ENCODE measurements around the gene SORCS2. TPM values are rescaled to one million over a fixed set of nuclear protein-coding genes. Genes with fewer than 3 reads are reported as not detected.

SORCS2 gene
- total RNA-seq, 2 donors from 2014 or later = 0.54 to 0.74 TPM

DNA sequence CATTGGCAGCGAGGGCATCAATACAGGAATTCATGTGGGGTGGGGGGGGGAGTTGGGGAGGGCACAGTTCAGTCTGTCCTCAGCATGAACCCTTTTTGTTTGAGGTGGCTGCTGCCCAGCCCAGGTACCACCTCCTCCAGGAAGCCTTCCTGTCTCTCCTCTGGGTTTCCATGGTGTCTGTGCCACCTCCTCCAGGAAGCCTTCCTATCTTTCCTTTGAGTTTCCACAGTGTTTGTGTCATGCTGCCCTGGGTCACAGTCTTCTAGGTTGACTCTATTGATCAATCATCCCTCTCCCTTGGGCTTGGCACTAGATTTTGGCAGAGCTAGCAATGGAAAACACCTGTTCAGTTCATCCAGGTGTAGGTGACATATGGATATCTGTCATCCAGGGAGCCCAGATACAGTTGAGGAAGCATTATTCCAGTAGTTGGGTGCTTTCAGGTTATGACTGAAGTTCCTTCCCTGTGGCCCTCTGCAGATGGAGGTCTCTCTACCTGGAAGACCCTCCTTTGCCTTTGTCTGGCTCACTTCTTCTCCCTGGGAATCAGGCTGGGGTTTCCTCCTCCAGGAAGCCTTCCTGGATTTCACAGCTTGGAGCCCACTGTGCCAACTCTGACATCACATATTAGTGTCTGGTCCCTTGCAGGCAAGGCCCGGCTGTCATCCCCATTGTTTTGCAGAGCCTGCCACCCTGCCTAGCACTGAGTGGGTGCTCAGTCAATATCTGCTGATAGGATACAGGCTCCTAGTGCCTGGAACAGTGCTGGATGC lies 96.6 kb downstream of the SORCS2 start:
- Histone ChIP-seq H3K4me3 (no peak overlapping the region), H3K9me3 (no peaks in the 10 kb centered on the region), H3K4me1 (no peaks in the 10 kb centered on the region), H3K27ac (no peak overlapping the region), H3K27me3 (no peaks in the 10 kb centered on the region), H3K9ac (ENCODE audit: low read depth in 2 of 2, low read length in 2 of 2) (no peak overlapping the region), H3K36me3 (no peaks in the 10 kb centered on the region)
- intact Hi-C loops (cut with DNase I) = no loop called here
- no peak for TF ChIP-seq CTCF (IDR thresholded peaks at IDR 0.05)
- no peak for DNase-seq

- intact Hi-C loops (cut with DNase I) = no loop called here
Observed at GRCh38 chr4:7289589-7289988, 97.3 kb downstream of the SORCS2 start.

GRCh38 chr4:7291372-7292114 lies 99.2 kb downstream of the SORCS2 start:
- TF ChIP-seq CTCF (IDR thresholded peaks at IDR 0.05) = no peak
- intact Hi-C loops (cut with DNase I) = no loop called here
- Histone ChIP-seq H3K4me1 (no peaks in the 10 kb centered on the region), H3K27ac (no peak overlapping the region), H3K4me3 (no peak overlapping the region), H3K36me3 (no peaks in the 10 kb centered on the region), H3K9ac (ENCODE audit: low read depth in 2 of 2, low read length in 2 of 2) (no peak overlapping the region), H3K27me3 (no peaks in the 10 kb centered on the region), H3K9me3 (no peaks in the 10 kb centered on the region)
- no peak for DNase-seq

More at GRCh38 chr4:7289589-7289988, 97.3 kb downstream of the SORCS2 start:
- no peaks in the 10 kb centered on the region for H3K9me3 ChIP-seq
- no peak overlapping the region for H3K4me3 ChIP-seq
- no peaks in the 10 kb centered on the region for H3K4me1 ChIP-seq
- no peak for TF ChIP-seq CTCF (IDR thresholded peaks at IDR 0.05)
- no peak overlapping the region for H3K9ac ChIP-seq (ENCODE audit: low read depth in 2 of 2, low read length in 2 of 2)
- H3K27me3 ChIP-seq = no peaks in the 10 kb centered on the region
- no peak for DNase-seq
- H3K36me3 ChIP-seq = no peaks in the 10 kb centered on the region
- H3K27ac ChIP-seq = no peak overlapping the region

DNA sequence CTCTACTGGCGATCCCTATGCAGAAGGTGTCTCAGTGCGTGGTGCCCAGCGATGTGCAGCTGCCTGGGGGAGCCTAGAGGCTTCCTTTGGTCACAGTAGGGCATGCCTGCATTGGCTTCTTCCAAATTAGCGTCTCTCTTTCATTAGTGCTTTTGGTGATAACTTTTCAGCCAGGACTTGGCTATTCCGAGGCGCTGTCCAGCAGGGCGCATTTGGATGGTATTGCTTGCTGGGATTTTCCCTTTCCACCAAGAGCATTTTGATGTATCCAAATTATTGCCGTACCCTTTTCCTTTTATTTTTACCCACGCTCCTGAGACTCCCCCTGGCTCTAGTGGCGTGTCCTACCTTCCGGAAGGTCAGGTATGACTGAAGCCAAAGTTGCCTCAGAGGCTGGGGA lies 101.4 kb downstream of the SORCS2 start:
- DNase-seq = no peak
- no peak overlapping the region for H3K4me3 ChIP-seq
- no peak overlapping the region for H3K9ac ChIP-seq (ENCODE audit: low read depth in 2 of 2, low read length in 2 of 2)
- intact Hi-C loops (cut with DNase I) = loop anchor here (2.0 kb wide), 1 partner anchor 101 kb away; the partner anchor contains the start of gene SORCS2
- no peaks in the 10 kb centered on the region for H3K4me1 ChIP-seq
- H3K27ac ChIP-seq = no peak overlapping the region
- H3K36me3 ChIP-seq = no peaks in the 10 kb centered on the region
- no peaks in the 10 kb centered on the region for H3K9me3 ChIP-seq
- no peaks in the 10 kb centered on the region for H3K27me3 ChIP-seq
- no peak for TF ChIP-seq CTCF (IDR thresholded peaks at IDR 0.05)

DNA sequence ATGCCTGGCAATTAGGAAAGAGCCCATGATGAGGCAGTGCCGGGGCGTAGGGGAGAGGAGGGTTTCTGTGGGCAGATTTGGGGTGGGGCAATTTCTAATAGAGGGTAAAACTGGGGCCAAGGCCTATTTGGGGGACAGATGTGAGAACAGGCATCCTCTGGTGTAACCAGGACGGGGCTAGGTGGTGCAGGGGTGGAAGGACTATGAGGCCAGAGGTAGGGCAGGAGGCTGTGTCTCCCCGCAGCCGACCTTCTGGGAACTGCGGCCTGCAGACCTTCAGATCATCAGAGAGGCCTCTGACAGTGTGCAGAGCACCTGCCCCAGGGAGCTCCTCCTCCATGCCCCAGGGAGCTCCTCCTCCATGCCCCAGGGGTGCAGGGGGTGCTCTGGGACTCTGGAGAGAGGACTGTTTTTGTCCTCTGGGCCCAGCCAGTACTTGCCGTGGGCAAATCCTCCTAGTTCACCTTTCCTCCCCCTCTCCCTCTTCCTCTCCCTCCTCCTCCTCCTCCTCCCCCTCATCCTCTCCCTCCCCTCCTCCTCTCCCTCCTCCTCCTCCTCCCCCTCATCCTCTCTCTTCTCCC lies 101.9 kb downstream of the SORCS2 start:
- intact Hi-C loops (cut with DNase I) = loop anchor here (2.0 kb wide), 1 partner anchor 101 kb away; the partner anchor contains the start of gene SORCS2

More for the DNA sequence above, 101.9 kb downstream of the SORCS2 start:
- no peak overlapping the region for H3K27ac ChIP-seq
- H3K36me3 ChIP-seq = no peaks in the 10 kb centered on the region
- no peaks in the 10 kb centered on the region for H3K4me1 ChIP-seq
- no peak overlapping the region for H3K9ac ChIP-seq (ENCODE audit: low read depth in 2 of 2, low read length in 2 of 2)
- no peaks in the 10 kb centered on the region for H3K27me3 ChIP-seq
- no peak overlapping the region for H3K4me3 ChIP-seq
- no peak for TF ChIP-seq CTCF (IDR thresholded peaks at IDR 0.05)
- no peak for DNase-seq
- no peaks in the 10 kb centered on the region for H3K9me3 ChIP-seq
